ENCODE results near the gene PCNX1. TPM values are rescaled to one million over a fixed set of nuclear protein-coding genes. Genes with fewer than 3 reads are reported as not detected.
"Not testable (repeated sequence)": the region's sequence is repeated elsewhere in the genome, so short reads cannot be mapped to it uniquely, and the experiment has no call there.

The PCNX1 gene
- total RNA-seq, 2 experiments from 2014 or later = 67.8 to 68.9 TPM

DNA sequence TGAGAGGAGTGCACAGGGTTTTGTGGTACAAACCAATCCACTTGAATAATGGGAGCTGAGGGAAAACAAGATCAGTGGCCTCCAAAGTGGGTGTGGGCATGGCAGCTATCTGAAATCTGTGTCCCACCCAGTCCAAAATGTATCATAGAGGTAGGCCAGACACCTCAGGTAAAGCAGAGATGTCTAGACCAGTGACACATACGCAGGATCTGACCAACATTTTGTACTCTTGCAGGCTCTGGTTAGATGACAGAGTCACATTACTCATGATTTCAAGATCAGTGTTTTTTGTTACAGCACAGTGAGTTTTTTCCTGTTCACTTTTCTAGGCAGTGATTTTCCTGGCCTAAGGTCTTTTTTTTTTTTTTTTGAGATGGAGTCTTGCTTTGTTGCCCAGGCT, 211.8 kb downstream of the PCNX1 start:
- Mint-ChIP-seq H3K27ac (no peak overlapping the region), H3K9me3 (ENCODE audit: insufficient read depth) (no peaks in the 10 kb centered on the region), H3K36me3 (ENCODE audit: low read depth) (peaks cover 22% of the 10 kb centered on the region), H3K4me3 (no peak overlapping the region), H3K27me3 (ENCODE audit: low read depth) (no peaks in the 10 kb centered on the region), H3K4me1 (ENCODE audit: low read depth) (no peaks in the 10 kb centered on the region)
- CTCF ChIA-PET = interaction anchor here (2.4 kb wide), 1 partner anchor 15 kb away, joined by 9 read pairs; no protein-coding TSS in a partner anchor
- ATAC-seq = no peak
- POLR2A ChIA-PET = no interaction called here
- DNase-seq = no peak

DNA sequence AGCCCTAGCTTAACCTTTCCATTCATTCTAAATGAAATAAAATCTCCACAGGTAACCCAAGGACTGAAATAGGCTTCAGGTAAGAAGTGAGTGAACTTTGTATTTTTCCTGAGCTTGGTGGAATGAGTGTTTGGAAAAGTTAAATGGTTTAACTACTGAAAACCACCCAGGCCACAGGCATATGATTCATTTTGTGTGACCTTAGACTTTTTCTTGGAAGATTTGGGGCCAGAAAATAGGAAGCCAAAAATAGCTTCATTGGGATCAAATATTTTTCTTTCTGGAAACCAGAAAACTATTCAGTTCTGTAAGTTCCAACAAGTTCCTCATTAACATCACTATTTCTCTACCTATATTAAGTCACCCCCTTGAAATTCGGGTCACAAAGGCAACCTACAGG, 212.6 kb downstream of the PCNX1 start:
- Mint-ChIP-seq H3K27ac (no peak overlapping the region), H3K36me3 (ENCODE audit: low read depth) (peaks cover 17% of the 10 kb centered on the region), H3K9me3 (ENCODE audit: insufficient read depth) (no peaks in the 10 kb centered on the region), H3K4me1 (ENCODE audit: low read depth) (no peaks in the 10 kb centered on the region), H3K27me3 (ENCODE audit: low read depth) (no peaks in the 10 kb centered on the region), H3K4me3 (no peak overlapping the region)
- DNase-seq = no peak
- ChIA-PET CTCF (interaction anchor here (1.4 to 2.4 kb wide), 2 partner anchors 16 to 633 kb away, joined by 7 to 9 read pairs; no protein-coding TSS in a partner anchor), POLR2A (no interaction called here)
- ATAC-seq = no peak

DNA sequence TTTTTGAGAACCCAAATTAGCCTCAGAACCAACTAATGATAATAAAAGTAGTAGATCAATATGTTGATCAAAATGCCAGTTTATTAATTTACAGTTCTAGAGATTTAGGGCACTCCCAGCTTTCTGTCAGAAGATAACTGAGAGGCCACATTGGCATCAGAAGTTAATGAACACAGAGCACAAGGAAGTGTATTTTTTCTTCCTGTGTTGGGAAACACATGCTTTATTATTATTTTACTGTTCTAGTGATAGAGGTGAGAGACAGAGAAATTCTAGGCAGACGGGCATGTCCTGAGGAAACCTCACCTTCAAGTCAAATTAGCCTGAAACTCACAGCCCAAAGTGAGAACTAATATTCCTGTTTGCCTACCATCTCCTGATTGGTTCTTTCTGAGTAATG, 213.7 kb downstream of the PCNX1 start:
- H3K27me3 Mint-ChIP-seq (ENCODE audit: low read depth) = no peaks in the 10 kb centered on the region
- DNase-seq (no peak), ATAC-seq (no peak)
- peaks cover 17% of the 10 kb centered on the region for H3K36me3 Mint-ChIP-seq (ENCODE audit: low read depth)
- no peaks in the 10 kb centered on the region for H3K4me1 Mint-ChIP-seq (ENCODE audit: low read depth)
- H3K9me3 Mint-ChIP-seq (ENCODE audit: insufficient read depth) = no peaks in the 10 kb centered on the region
- no peak overlapping the region for H3K27ac Mint-ChIP-seq
- no peak overlapping the region for H3K4me3 Mint-ChIP-seq
- POLR2A ChIA-PET = no interaction called here
- CTCF ChIA-PET = interaction anchor here (1.4 kb wide), 1 partner anchor 17 kb away, joined by 3 read pairs; no protein-coding TSS in a partner anchor

DNA sequence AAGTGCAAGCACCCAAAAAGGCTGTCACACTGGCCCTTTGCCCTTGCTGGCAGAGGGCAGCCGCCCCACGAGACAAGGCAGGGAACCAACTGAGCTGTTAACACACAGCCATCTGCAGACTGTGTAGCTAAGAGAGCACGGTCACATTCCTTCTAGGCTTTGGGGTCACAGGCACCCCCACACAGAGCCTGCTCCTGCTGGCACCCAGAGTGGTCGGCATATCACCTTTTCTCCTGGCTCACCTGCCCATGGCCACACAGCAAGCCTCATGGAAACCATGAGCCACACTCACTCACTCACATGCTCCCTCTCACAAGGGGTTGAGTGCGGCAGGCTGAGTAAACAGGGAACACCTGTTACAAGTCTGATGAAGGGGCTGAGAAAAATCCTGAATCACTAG, 214.5 kb downstream of the PCNX1 start:
- CTCF ChIA-PET = interaction anchor here (1.4 kb wide), 1 partner anchor 18 kb away, joined by 3 read pairs; no protein-coding TSS in a partner anchor
- no peak for ATAC-seq

DNA sequence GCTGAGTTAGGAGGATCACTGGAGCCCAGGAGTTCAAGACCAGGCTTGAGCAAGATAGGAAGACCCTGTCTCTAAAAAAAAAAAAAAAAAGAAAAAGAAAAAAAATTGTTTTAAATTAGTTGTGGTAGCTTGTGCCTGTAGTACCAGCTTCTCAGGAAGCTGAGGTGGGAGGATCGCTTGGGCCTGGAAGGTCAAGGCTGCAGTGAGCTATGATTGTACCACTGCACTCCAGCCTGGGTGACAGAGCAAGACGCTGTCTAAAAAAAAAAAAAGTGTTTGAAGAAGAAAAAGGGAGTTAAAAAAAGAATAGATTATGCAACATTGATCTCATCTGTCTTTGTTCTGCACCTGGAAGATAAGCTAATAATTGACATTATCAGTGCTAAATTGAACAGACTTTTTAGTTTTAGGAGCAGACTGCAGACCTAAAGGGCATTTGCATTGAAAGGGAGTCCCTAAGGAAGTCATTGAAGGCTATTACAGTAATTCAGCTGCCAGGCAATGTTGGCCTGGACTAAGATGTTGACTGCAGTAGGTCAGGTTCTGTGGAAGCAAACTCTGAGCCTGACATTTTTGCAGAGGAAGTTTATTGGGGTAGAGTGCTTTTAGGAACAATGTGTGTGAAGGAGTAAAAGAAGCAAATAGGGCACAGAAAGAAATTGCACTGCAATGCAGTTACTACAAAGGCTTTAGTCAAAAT, 215.8 kb downstream of the PCNX1 start:
- Mint-ChIP-seq H3K36me3 (ENCODE audit: low read depth) (peaks cover 10% of the 10 kb centered on the region), H3K27ac (no peak overlapping the region), H3K4me1 (ENCODE audit: low read depth) (no peaks in the 10 kb centered on the region), H3K9me3 (ENCODE audit: insufficient read depth) (no peaks in the 10 kb centered on the region), H3K4me3 (no peak overlapping the region), H3K27me3 (ENCODE audit: low read depth) (no peaks in the 10 kb centered on the region)
- ChIA-PET CTCF (interaction anchor here (0.6 to 1.2 kb wide), 2 partner anchors 12 to 16 kb away, joined by 3 read pairs; no protein-coding TSS in a partner anchor), POLR2A (no interaction called here)
- DNase-seq (no peak), ATAC-seq (no peak)

More for the DNA sequence above, 214.5 kb downstream of the PCNX1 start:
- POLR2A ChIA-PET = no interaction called here
- Mint-ChIP-seq H3K27me3 (ENCODE audit: low read depth) (no peaks in the 10 kb centered on the region), H3K9me3 (ENCODE audit: insufficient read depth) (no peaks in the 10 kb centered on the region), H3K4me1 (ENCODE audit: low read depth) (no peaks in the 10 kb centered on the region), H3K36me3 (ENCODE audit: low read depth) (peaks cover 17% of the 10 kb centered on the region), H3K27ac (no peak overlapping the region), H3K4me3 (no peak overlapping the region)
- DNase-seq = no peak

DNA sequence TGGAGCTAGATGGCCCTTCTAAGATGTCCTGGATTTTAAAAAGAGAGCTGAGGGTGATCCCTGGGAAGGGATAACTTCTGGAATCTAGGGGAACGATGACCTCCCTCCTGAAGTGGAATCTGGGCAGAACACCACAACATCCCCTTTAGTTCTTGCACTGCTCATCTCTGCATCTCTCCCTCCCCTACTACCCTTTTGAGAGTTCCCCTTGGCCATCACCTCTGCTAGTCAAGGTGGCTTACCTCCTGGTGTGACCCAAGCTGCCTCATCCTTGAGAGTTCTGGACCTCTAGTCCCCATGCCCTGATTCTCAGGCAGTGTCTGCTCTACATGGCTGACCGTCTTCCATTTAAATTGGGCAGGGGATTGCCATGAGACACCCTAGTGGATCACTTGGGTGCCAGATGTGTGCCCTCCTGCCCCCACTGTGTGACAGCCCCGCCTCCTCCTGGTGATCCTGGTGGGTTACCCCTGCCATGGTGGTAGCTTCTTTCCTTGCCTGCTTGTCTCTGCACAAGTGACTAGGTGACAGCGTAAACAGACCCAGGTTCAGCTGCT, 216.4 kb downstream of the PCNX1 start:
- POLR2A ChIA-PET = no interaction called here
- H3K9me3 Mint-ChIP-seq (ENCODE audit: insufficient read depth) = no peaks in the 10 kb centered on the region
- peak; percentile 11 for ATAC-seq
- no peak overlapping the region for H3K4me3 Mint-ChIP-seq
- H3K27me3 Mint-ChIP-seq (ENCODE audit: low read depth) = no peaks in the 10 kb centered on the region
- CTCF ChIA-PET = interaction anchor here (0.6 to 1.2 kb wide), 2 partner anchors 13 to 15 kb away, joined by 3 read pairs; no protein-coding TSS in a partner anchor
- DNase-seq = no peak
- no peaks in the 10 kb centered on the region for H3K4me1 Mint-ChIP-seq (ENCODE audit: low read depth)
- peaks cover 5% of the 10 kb centered on the region for H3K36me3 Mint-ChIP-seq (ENCODE audit: low read depth)
- no peak overlapping the region for H3K27ac Mint-ChIP-seq

DNA sequence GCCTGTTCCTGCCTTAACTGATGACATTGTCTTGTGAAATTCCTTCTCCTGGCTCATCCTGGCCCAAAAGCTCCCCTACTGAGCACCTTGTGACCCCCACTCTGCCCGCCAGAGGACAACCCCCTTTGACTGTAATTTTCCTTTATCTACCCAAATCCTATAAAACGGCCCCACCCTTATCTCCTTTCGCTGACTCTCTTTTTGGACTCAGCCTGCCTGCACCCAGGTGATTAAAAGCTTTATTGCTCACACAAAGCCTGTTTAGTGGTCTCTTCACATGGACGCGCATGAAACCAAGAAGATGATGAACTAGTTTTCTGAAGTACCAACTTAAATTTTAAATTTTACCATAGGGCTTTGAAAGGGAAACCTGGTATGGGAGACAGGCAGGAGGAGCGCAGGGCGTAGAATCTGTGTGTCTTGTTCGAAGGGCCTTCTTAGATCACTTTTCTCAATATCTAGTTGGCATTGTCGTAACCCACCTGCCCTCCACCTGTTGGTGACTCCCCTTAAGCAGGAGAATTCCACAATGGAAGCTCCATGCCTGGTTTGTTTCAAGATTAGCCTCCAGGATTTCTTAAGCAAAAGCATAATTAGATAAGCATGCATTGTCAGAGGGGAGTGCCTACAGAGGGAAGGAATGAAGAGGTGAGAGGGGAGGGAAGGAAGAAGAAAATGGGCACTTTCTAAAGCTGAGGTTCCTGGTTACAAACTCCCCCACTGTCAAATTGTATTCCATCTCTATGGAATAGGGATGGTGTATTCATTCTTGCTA, 222.6 kb downstream of the PCNX1 start:
- H3K4me3 Mint-ChIP-seq; CTCF ChIA-PET; H3K36me3 Mint-ChIP-seq (ENCODE audit: low read depth); POLR2A ChIA-PET; DNase-seq; H3K27ac Mint-ChIP-seq; H3K9me3 Mint-ChIP-seq (ENCODE audit: insufficient read depth); ATAC-seq; H3K27me3 Mint-ChIP-seq (ENCODE audit: low read depth): not testable (repeated sequence)
- peaks cover 14% of the 10 kb centered on the region for H3K4me1 Mint-ChIP-seq (ENCODE audit: low read depth)

DNA sequence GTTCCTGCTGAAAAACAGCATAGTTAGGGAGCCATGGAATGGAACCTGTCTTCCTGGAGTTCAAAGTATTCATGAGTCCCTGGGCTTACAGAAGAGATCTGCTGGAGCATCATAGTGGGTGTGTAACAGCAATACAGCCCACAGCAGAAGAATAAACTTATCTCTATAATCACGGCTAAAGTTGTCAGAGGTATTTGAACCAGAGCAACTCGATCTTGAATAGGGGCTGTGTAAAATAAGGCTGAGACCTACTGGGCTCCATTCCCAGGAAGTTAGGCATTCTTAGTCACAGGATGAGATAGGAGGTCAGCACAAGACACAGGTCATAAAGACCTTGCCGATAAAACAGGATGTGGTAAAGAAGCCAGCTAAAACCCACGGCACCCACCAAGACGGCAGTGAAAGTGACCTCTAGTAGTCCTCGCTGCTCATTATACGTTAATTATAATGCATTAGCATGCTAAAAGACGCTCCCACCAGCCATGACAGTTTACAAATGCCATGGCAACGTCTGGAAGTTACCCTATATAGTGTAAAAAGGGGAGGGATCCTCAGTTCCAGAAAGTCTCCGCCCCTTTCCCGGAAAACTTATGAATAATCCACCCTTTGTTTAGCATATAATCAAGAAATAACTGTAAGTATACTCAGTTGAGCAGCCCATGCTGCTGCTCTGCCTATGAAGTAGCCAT, 223.4 kb downstream of the PCNX1 start:
- ChIA-PET CTCF (no interaction called here), POLR2A (no interaction called here)
- ATAC-seq = peak; percentile 15
- Mint-ChIP-seq H3K9me3 (ENCODE audit: insufficient read depth) (no peaks in the 10 kb centered on the region), H3K4me3 (no peak overlapping the region), H3K4me1 (ENCODE audit: low read depth) (peaks cover 14% of the 10 kb centered on the region), H3K27me3 (ENCODE audit: low read depth) (no peaks in the 10 kb centered on the region), H3K27ac (no peak overlapping the region), H3K36me3 (ENCODE audit: low read depth) (no peaks in the 10 kb centered on the region)
- no peak for DNase-seq

DNA sequence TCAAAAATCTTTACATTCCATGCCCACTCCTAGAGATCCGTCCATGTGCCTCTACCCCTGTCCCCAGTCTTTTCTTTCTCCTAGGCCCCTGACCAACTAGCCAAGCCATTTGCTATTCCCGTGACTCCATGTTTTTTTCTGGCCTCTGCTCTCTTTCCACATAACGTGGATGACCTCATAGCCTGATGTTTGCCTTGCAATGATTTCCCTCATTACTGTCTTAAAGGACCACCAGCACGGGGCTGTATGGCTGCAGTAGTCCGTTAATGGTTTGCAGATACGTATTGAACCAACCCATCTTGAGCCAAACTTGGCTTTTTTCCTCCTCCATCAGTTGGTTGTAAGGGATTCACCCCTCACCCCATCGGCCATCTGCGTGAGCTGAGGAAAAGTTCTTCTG, 226.0 kb downstream of the PCNX1 start:
- no peaks in the 10 kb centered on the region for H3K36me3 Mint-ChIP-seq (ENCODE audit: low read depth)
- no peak for ATAC-seq
- POLR2A ChIA-PET = no interaction called here
- peaks cover 19% of the 10 kb centered on the region for H3K4me1 Mint-ChIP-seq (ENCODE audit: low read depth)
- no peak for DNase-seq
- no peaks in the 10 kb centered on the region for H3K9me3 Mint-ChIP-seq (ENCODE audit: insufficient read depth)
- CTCF ChIA-PET = interaction anchor here (1.0 to 1.5 kb wide), 2 partner anchors 270 to 288 kb away, joined by 3 to 4 read pairs; no protein-coding TSS in a partner anchor
- H3K27ac Mint-ChIP-seq = no peak overlapping the region
- no peaks in the 10 kb centered on the region for H3K27me3 Mint-ChIP-seq (ENCODE audit: low read depth)
- H3K4me3 Mint-ChIP-seq = no peak overlapping the region

DNA sequence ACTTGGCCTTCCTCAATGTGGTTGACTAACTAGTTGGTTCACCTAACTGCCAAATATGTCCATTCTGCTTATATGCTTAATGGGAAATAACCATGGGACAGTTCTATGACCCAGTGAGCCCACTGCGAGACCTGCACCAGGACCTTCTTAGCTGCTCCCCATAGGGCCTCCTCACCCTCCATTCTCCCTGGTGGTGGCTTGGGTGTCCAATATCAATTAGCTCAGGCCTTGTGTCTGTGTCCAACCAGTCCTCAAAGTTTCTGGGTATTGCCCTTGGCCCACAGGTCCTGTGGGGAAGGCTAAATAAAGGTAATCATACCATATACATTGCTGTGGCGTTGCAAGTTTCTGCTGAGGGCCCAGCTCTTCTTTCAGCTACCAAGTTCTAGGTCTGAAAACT, 228.2 kb downstream of the PCNX1 start:
- no peak for DNase-seq
- ATAC-seq = no peak
- POLR2A ChIA-PET = interaction anchor here (1.2 kb wide), 1 partner anchor 186 kb away, joined by 3 read pairs; no protein-coding TSS in a partner anchor
- Mint-ChIP-seq H3K4me3 (no peak overlapping the region), H3K9me3 (ENCODE audit: insufficient read depth) (no peaks in the 10 kb centered on the region), H3K27ac (no peak overlapping the region), H3K27me3 (ENCODE audit: low read depth) (no peaks in the 10 kb centered on the region), H3K36me3 (ENCODE audit: low read depth) (no peaks in the 10 kb centered on the region), H3K4me1 (ENCODE audit: low read depth) (peaks cover 31% of the 10 kb centered on the region)
- CTCF ChIA-PET = interaction anchor here (1.1 to 5.4 kb wide), 3 partner anchors 186 to 619 kb away, joined by 3 to 47 read pairs (median 37); no protein-coding TSS in a partner anchor

DNA sequence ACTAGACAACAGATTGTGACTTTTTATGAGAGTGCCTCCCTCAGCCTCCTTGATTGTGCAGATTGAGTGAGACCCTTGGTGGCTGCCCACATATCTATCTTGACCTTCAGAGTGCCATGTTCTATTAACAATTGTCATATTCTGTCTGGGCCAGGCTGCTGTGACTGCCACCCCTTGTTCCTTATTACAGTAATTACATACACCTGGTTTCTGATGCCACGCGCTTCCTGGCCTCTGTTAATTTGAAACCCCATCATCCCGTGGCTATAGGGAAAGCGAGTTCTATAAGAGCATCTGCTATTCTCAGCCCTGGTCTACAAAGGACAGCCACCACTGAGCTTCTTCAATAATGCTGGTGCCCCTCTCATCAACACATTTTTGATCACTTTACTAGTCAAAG, 228.7 kb downstream of the PCNX1 start:
- no peaks in the 10 kb centered on the region for H3K9me3 Mint-ChIP-seq (ENCODE audit: insufficient read depth)
- ATAC-seq = no peak
- H3K36me3 Mint-ChIP-seq (ENCODE audit: low read depth) = no peaks in the 10 kb centered on the region
- no peak for DNase-seq
- no peaks in the 10 kb centered on the region for H3K27me3 Mint-ChIP-seq (ENCODE audit: low read depth)
- POLR2A ChIA-PET = interaction anchor here (1.2 kb wide), 1 partner anchor 185 kb away, joined by 3 read pairs; no protein-coding TSS in a partner anchor
- CTCF ChIA-PET = interaction anchor here (1.1 to 5.4 kb wide), 3 partner anchors 185 to 619 kb away, joined by 3 to 47 read pairs (median 37); no protein-coding TSS in a partner anchor
- H3K27ac Mint-ChIP-seq = no peak overlapping the region
- no peak overlapping the region for H3K4me3 Mint-ChIP-seq
- H3K4me1 Mint-ChIP-seq (ENCODE audit: low read depth) = peaks cover 30% of the 10 kb centered on the region

All from activated CD8-positive, alpha-beta T cell treated with anti-CD3 and anti-CD28 coated beads, Interleukin-2, amount 10 ng/mL, durations not matched to agents 7 days and 5 days (primary cell).